Natural killer cell treated with Interleukin-12 subunit alpha and Interleukin-12 subunit beta and Interleukin-15 and Interleukin-18, amount 100 ng/mL, for 72 hours (primary cell): Measurements from ENCODE around the gene MFSD11. TPM values are rescaled to one million over a fixed set of nuclear protein-coding genes. Genes with fewer than 3 reads are reported as not detected.
"Not testable (repeated sequence)": the region's sequence is repeated elsewhere in the genome, so short reads cannot be mapped to it uniquely, and the experiment has no call there.

Experiments
- ATAC-seq, 2 donors: fragments of 150-1000 bp; cut with Tn5 transposase in 1 of 2; sonication (Bioruptor Pico), chemical (Tn5 transposase) in 1 of 2; 2 replicates each; pipeline ENCODE4 v1.10.0; 2021
- DNase-seq: peaks from one replicate; pipeline ENCODE4 v3.0.0; 2022; ENCODE audit warnings: low spot score
- H3K27ac Mint-ChIP-seq, 2 donors: 1 replicate in 1 of 2; 2 replicates in 1 of 2; pipeline ENCODE4 v1.8.0; 2022; ENCODE audit warnings: mixed read lengths in 2 of 2, mild to moderate bottlenecking in 1 of 2, moderate library complexity in 1 of 2
- H3K27me3 Mint-ChIP-seq, 2 donors: 1 replicate in 1 of 2; 2 replicates in 1 of 2; pipeline ENCODE4 v1.8.0; 2022; ENCODE audit warnings: mixed read lengths in 2 of 2
- H3K36me3 Mint-ChIP-seq: one replicate; pipeline ENCODE4 v1.8.0; 2022; ENCODE audit warnings: mixed read lengths
- H3K4me1 Mint-ChIP-seq, 2 donors: 1 replicate in 1 of 2; 2 replicates in 1 of 2; pipeline ENCODE4 v1.8.0; 2022; ENCODE audit warnings: low read depth in 2 of 2, mixed read lengths in 2 of 2, mild to moderate bottlenecking in 1 of 2
- H3K4me3 Mint-ChIP-seq: one replicate; pipeline ENCODE4 v1.8.0; 2022; ENCODE audit warnings: mixed read lengths
- H3K9me3 Mint-ChIP-seq: 2 replicates; pipeline ENCODE4 v1.8.0; 2022; ENCODE audit warnings: mixed read lengths
- total RNA-seq, 2 donors: library from RNA; stranded (reverse); gene quantifications; one replicate each; pipeline ENCODE4 v1.2.3, GENCODE V29; 2022

MFSD11 gene
- total RNA-seq, 2 donors from 2014 or later: 18.1 to 25.5 TPM

- no peak for ATAC-seq
- Mint-ChIP-seq H3K4me3 (peak overlapping the region; percentile 72), H3K4me1 (peaks cover 7 to 8% of the 10 kb centered on the region in 2 donors), H3K27me3 (no peaks in the 10 kb centered on the region), H3K36me3 (no peaks in the 10 kb centered on the region), H3K27ac (no peak overlapping the region), H3K9me3 (no peaks in the 10 kb centered on the region)
- no peak for DNase-seq
These were observed 36.4 kb upstream of the MFSD11 start for GRCh38 chr17:76701471-76701967.

DNA sequence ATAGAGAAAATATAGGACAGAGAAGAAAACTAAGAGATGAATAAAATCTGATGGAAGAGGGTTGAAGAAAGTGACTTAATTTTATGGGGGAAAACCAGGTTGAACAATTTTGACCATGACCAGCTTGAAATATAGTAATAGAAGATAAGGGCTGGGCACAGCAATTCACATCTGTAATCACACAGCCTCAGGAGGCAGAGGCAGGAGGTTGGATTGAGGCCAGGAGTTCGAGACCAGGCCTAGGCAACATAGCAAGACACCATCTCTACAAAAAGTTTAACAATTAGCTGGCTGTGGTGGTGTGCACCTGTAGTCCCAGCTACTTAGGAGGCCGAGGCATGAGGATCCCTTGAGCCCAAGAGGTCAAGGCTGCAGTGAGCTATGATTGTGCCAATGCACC lies 35.8 kb upstream of the MFSD11 start:
- Mint-ChIP-seq H3K27me3 (no peaks in the 10 kb centered on the region), H3K9me3 (no peaks in the 10 kb centered on the region), H3K4me3 (no peak overlapping the region), H3K4me1 (peaks cover 7 to 8% of the 10 kb centered on the region in 2 donors), H3K36me3 (no peaks in the 10 kb centered on the region), H3K27ac (no peak overlapping the region)
- ATAC-seq: no peak
- DNase-seq: no peak

DNA sequence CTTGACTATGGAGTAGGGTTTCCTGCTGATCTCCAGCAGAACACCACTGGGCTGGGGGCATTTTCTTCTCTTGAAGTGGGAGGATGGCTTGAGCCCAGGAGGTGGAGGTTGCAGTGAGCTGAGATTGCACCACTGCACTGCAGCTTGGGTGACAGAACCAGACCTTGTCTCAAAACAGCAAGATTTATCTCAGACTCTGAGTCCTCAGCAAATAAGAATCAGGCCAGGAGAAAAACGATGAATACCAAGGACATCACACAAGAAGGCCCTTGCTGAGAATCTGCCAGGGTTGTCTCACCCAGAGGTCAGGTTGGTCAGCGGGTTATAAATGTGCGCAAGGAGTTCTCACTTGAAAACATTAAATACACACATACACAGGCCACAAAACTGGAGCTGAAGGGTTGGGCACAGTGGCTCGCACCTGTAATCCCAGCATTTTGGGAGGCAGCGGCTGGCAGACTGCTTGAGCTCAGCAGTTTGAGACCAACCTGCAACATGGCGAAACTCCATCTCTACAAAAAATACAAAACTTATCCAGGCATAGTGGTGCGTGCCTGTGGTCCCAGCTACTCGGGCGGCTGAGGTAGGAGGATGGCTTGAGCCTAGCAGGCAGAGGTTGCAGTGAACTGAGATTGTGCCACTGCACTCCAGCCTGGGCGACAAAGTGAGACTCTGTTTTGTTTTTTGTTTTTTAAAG lies 34.8 kb upstream of the MFSD11 start:
- Mint-ChIP-seq H3K27me3 (no peaks in the 10 kb centered on the region), H3K4me3 (no peak overlapping the region), H3K36me3 (no peaks in the 10 kb centered on the region), H3K4me1 (peaks cover 7 to 8% of the 10 kb centered on the region in 2 donors), H3K9me3 (no peaks in the 10 kb centered on the region), H3K27ac (no peak overlapping the region)
- no peak for ATAC-seq
- peak; percentile 26 for DNase-seq

DNA sequence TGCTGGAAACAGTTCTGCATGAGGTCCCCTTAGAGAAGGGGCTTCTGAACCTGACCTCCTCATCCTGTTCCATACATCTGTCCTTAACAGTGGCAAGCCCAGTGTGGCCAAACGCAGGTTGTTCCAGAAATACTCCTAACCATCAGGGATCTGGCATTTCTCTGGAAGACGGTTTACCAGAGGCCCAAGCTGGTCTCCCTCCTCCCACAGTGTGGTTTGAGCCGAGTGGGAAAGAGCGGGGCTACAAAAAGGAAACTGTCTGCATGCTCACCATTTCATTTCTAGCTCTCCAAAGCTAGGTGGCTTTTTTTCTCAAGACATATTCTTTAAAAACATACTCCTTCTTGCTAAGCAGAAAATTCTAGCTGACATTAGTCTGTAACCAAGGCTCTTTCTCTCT lies 33.1 kb upstream of the MFSD11 start:
- Mint-ChIP-seq H3K27ac (no peak overlapping the region), H3K9me3 (no peaks in the 10 kb centered on the region), H3K36me3 (no peaks in the 10 kb centered on the region), H3K4me1 (peaks cover 13 to 15% of the 10 kb centered on the region in 2 donors), H3K27me3 (no peaks in the 10 kb centered on the region), H3K4me3 (no peak overlapping the region)
- DNase-seq: no peak
- ATAC-seq: no peak

- ATAC-seq (no peak), DNase-seq (no peak)
- Mint-ChIP-seq H3K4me3 (no peak overlapping the region), H3K4me1 (peaks cover 13 to 15% of the 10 kb centered on the region in 2 donors), H3K27me3 (no peaks in the 10 kb centered on the region), H3K9me3 (no peaks in the 10 kb centered on the region), H3K36me3 (no peaks in the 10 kb centered on the region), H3K27ac (no peak overlapping the region)
These were observed 31.1 kb upstream of the MFSD11 start for GRCh38 chr17:76706817-76707216.

- Mint-ChIP-seq H3K9me3 (no peaks in the 10 kb centered on the region), H3K27ac (no peak overlapping the region), H3K27me3 (no peaks in the 10 kb centered on the region), H3K36me3 (no peaks in the 10 kb centered on the region), H3K4me3 (no peak overlapping the region), H3K4me1 (peaks cover 13 to 18% of the 10 kb centered on the region in 2 donors)
- DNase-seq (peak; percentile 44), ATAC-seq (no peak)
These were observed 29.7 kb upstream of the MFSD11 start for GRCh38 chr17:76707985-76708807.

- Mint-ChIP-seq H3K4me3 (peak overlapping the region; percentile 72), H3K27ac (peak overlapping the region in 1 of 2 donors; percentile 18), H3K27me3 (no peaks in the 10 kb centered on the region)
These were observed 28.6 kb upstream of the MFSD11 start for GRCh38 chr17:76709077-76709950.

DNA sequence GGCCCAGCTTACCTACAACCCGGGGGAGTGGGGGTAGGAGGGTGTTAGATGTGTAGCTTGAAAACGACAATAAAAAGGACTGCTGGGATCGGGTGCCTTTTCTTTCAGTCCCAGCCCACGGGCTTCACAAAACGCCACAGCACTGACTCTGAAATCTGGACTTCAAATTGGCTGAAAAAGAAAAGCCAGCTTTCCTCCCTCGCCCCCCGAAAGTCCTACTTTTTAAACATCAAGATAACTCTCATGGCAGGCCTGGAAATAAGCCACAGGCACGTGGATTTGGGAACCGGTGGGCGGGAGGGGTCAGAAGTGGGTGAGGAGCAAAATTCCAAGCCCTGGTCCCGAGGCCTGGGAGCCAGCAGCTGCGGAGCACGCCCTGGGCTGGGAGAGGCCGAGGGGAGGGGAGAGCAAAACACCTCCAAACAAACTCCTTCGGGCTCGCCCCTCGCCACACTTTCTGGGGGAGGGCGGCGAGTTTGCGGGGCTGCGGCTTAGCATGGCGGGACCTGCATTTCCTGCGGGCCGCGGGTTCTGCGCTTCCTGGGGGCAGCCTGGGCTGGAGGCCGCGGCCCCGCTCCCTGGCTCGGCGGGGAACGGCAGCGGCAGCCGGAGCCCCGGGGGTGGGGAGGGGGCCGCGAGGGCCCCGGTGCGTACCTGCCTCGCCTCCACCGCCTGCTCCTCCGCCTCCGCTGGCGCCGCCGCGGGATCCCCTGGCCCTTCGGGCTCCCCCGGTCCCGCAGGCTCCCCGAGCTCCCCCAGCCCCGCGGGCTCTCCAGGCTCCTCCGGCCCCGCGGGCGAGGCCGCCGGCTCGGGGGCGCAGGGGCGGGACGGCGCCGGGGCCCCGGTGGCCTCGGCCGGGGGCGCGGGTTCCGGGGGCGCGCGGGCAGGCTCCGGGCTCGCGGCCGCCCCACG lies 27.7 kb upstream of the MFSD11 start:
- not testable (repeated sequence) for H3K27me3 Mint-ChIP-seq, H3K9me3 Mint-ChIP-seq, DNase-seq
- Mint-ChIP-seq H3K4me1 (peaks cover 27 to 35% of the 10 kb centered on the region in 2 donors), H3K36me3 (peaks cover 13% of the 10 kb centered on the region), H3K27ac (peak overlapping the region in 1 of 2 donors; percentile 18), H3K4me3 (peak overlapping the region; percentile 72)
- ATAC-seq: peak in 1 of 2 donors; percentile 59

More at GRCh38 chr17:76709077-76709950, 28.6 kb upstream of the MFSD11 start:
- H3K36me3 Mint-ChIP-seq: peaks cover 7% of the 10 kb centered on the region
- H3K9me3 Mint-ChIP-seq: no peaks in the 10 kb centered on the region
- peak; percentile 54 for DNase-seq
- ATAC-seq: no peak
- H3K4me1 Mint-ChIP-seq: peaks cover 18 to 28% of the 10 kb centered on the region in 2 donors

DNA sequence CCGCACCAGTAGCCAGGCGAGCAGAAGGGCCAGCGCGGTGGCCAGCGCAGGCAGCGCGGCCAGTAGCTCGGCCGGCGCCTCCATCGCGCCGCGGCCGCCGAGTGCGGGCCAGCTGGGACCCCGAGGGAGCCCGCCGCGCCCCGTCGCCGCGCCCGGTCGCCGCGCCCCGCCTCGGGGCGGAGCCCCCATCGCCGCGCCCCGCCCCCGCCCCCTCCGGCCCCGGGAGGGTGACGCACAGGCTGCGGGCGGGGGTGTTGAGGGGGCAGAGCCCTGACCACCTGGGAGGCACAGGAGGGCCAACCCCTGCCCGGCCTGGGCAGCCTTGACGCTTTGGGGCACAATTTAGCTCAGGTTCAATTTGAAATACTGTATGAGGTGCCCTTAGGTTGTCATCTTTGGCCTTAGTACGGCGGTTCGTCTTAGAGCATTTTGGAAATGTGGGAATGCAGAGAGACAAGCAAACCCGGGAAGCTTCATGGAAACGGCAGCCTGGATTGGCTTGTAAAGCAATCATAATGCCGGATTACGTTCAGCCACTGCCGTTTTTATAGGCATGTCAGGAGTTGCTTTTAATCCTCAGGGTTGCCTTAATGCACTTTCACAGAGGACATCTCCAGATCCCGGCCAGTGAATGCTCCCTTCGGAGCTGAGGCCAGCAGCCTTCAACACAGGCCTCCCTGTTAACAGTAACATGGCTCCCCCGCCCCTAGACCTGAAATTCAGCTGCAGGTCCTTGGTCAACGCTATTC lies 26.9 kb upstream of the MFSD11 start, which contains the start of gene MXRA7:
MXRA7 (minus strand) TSS at position 103 of the 749 bp plus-strand sequence; CDS start at position 84, 19 bp downstream.
- H3K9me3 Mint-ChIP-seq: no peaks in the 10 kb centered on the region
- ATAC-seq: peak; percentile 91 to 93

DNA sequence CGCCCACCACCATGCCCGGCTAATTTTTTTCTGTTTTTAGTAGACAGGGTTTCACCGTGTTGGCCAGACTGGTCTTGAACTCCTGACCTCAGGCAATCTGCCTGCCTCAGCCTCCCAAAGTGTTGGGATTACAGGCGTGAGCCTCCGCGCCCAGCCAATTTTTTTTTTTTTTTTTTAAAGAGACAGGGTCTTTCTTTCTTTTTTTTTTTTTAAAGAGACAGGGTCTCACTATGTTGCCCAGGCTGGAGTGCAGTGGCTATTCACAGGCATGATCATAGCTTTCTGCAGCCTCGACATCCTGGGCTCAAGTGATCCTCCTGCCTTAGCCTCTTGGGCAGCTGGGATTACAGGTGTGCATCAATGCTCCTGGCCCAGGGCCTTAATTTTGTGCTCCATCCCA lies 25.6 kb upstream of the MFSD11 start:
- ATAC-seq, DNase-seq, H3K9me3 Mint-ChIP-seq, H3K27me3 Mint-ChIP-seq, H3K4me3 Mint-ChIP-seq: not testable (repeated sequence)
- H3K4me1 Mint-ChIP-seq: peaks cover 42 to 55% of the 10 kb centered on the region in 2 donors
- peak overlapping the region in 1 of 2 donors; percentile 64 for H3K27ac Mint-ChIP-seq
- H3K36me3 Mint-ChIP-seq: peaks cover 24% of the 10 kb centered on the region

More for the DNA sequence above, 26.9 kb upstream of the MFSD11 start, which contains the start of gene MXRA7:
- Mint-ChIP-seq H3K27me3 (no peaks in the 10 kb centered on the region), H3K4me1 (peaks cover 36 to 43% of the 10 kb centered on the region in 2 donors), H3K36me3 (peaks cover 18% of the 10 kb centered on the region), H3K4me3 (peak within 1 kb of the TSS; percentile 76), H3K27ac (peak within 1 kb of the TSS; percentile 18 to 60)
- peak; percentile 79 for DNase-seq

- peaks cover 45 to 57% of the 10 kb centered on the region in 2 donors for H3K4me1 Mint-ChIP-seq
- H3K27me3 Mint-ChIP-seq: no peaks in the 10 kb centered on the region
- peak overlapping the region in 1 of 2 donors; percentile 79 for H3K27ac Mint-ChIP-seq
- H3K4me3 Mint-ChIP-seq: no peak overlapping the region
- DNase-seq (no peak), ATAC-seq (no peak)
- no peaks in the 10 kb centered on the region for H3K9me3 Mint-ChIP-seq
- H3K36me3 Mint-ChIP-seq: peaks cover 26% of the 10 kb centered on the region
These were observed 24.2 kb upstream of the MFSD11 start for GRCh38 chr17:76713765-76714164.

GRCh38 chr17:76714336-76714735 lies 23.6 kb upstream of the MFSD11 start:
- Mint-ChIP-seq H3K27ac (peak overlapping the region; percentile 79 to 88), H3K9me3 (no peaks in the 10 kb centered on the region), H3K4me1 (peaks cover 46 to 54% of the 10 kb centered on the region in 2 donors), H3K36me3 (peaks cover 29% of the 10 kb centered on the region), H3K4me3 (no peak overlapping the region), H3K27me3 (no peaks in the 10 kb centered on the region)
- DNase-seq: no peak
- no peak for ATAC-seq
